GM12892 (cell line): Measurements from ENCODE around the gene BCL11B.

ENCODE experiments used
- POLR2A ChIP-seq: IDR thresholded peaks from 2 replicates; pipeline ENCODE4 v1.6.1; 2011; ENCODE audit warnings: low read depth, low read length, control low read depth
- TAF1 ChIP-seq: IDR thresholded peaks from 2 replicates; pipeline ENCODE4 v1.6.1; 2011; ENCODE audit warnings: low read depth, mild to moderate bottlenecking, control low read depth, low read length, borderline replicate concordance

GRCh38 chr14:99252443-99252939 lies 19.5 kb downstream of the BCL11B start:
- no peak for TF ChIP-seq TAF1
- TF ChIP-seq POLR2A: no peak
